Amygdala (tissue), 56 donors: ENCODE results near the gene ABCB6.

Experiments used
- DNase-seq, 56 donors: peaks; one replicate each; lab custom pipeline; 2025; lab: John Stamatoyannopoulos, UW

Gene ABCB6

GRCh38 chr2:219174146-219174545, 44.6 kb downstream of the ABCB6 start:
- DNase-seq: no peak

DNA sequence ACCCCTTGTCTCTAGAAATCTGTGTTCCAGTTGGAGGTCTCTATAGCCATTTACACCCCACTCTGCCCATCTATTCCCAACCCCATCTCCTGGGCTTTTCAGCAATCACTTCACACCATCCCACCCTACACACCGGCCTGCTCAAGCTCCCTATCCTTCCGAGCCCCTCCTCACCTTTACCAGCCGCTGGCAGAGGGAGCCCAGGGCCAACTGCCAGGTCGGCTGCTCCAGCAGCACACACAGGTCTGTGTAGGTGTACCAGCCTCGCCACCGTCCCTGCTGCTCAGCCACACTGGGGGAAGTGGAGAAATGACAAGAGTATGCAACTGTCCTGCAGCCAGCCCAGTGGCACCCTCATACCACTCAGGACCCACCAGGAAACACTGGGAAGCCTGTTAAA, 45.6 kb downstream of the ABCB6 start:
- no peak for DNase-seq

GRCh38 chr2:219172231-219173154, 46.3 kb downstream of the ABCB6 start:
- no peak for DNase-seq

DNA sequence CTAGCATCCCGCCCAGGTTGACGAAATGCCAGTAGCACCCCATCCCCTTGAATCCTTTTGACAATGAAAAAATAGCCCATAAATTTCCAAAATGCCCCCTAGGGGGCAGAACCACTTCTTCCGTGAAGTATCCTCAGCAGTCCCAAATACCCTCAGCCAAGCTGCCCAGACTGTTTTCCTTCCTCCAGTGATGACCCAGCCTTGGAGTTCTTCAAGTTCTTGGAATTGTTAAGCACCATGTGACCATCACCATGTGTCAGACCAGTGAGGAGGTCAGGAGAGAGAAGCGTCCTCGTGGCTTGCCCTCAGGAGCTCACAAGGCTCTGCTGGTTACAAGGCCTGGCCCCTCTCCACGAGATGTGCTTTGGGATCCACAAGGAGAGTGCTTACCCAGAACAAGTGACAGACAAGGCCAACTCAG, 47.5 kb downstream of the ABCB6 start:
- DNase-seq: peak in 10 of 56 donors; percentile 9 to 55 (median 20)

GRCh38 chr2:219169930-219170654, 48.7 kb downstream of the ABCB6 start, which contains the start of gene SLC23A3:
TSS of gene SLC23A3 (minus strand) at chr2:219170029. CDS start at chr2:219169984, 45 bp downstream.
- no peak for DNase-seq

GRCh38 chr2:219168932-219169331, 49.8 kb downstream of the ABCB6 start:
- DNase-seq: no peak

GRCh38 chr2:219168526-219168925, 50.2 kb downstream of the ABCB6 start:
- peak in 6 of 56 donors; percentile 7 to 34 (median 17) for DNase-seq

DNA sequence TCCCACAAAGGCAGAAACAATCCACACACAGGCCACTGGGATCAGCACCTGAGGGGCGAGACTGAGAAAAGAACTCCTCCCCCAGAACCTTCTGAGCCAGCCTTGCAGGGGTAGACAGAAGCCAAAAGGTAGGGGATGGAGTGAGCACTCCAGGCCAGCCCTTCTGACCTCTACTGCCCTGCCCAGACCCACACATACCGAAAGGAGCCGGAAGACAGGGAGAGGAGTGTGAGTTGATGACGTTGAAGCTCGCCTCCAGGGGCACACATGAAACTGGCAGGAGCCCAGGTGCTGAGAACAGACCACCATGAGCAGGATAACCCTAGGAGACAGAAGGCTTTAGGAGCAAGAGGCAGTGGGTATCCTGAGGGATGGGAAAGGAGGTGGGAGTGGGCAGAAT, 50.8 kb downstream of the ABCB6 start:
- no peak for DNase-seq

GRCh38 chr2:219165058-219165911, 53.5 kb downstream of the ABCB6 start:
- DNase-seq: no peak

DNA sequence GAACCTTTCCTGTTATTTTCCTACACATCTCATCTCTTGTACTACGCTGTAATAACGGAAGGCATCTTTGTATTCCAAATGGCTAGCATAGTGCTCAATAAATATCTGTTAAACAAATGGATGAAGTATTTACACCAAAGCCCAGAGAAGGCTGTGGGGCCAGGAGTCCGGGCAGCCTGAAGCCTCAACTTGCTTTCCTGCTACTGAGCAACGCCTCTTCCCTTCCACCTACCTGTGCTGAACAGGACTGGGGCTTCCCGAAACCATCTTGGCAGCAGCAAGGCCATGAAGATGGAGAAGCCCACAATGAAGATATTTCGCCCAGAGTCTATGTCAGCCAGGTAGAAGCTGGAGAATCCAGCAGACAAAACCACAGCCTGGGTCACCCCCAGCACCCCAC, 55.6 kb downstream of the ABCB6 start:
- no peak for DNase-seq

GRCh38 chr2:219161097-219161496, 57.7 kb downstream of the ABCB6 start:
- DNase-seq: no peak

DNA sequence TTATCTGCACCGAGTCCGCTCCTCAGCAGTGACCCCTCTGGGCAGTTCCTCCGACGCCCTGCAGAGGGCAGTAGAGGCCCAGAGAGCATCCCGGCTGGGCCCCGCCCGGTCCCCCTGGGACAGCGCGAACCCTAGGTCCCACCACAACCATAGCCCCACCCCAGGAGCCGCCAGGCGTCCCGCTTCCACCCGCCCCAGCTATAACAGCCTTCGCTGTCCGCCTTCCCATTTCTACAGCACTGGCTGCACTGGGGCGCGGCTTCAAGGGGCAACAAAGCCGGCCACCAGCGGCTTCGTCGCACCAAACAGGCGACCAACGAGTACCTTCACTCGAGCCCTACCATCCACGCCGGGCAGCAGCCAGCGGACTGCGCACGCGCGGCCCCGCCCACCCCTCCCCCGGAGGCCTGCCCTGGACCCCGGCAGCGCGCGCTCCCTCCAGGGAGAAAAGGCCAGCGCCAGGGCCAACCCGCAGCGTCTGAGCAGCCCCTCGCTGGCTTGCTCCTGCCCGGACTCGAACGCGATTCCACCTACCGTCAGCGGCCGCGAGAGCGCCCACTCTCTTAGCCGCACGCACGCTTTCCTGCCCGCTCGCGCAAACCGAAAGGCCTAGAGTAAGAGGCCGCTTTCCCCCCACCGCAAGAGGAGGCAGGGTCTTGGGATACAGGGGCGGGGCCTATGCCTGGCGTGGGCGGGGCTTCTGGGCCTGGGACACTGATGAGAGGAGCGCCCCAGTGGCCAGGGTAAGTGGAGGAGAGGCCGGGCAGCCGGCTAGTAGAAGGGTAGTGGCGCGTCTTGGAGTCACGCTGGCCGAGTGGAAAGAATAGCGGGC, 58.4 kb downstream of the ABCB6 start, which contains the start of gene NHEJ1:
TSS of gene NHEJ1 (minus strand) at position 630 of the 832 bp plus-strand sequence. CDS start 2,453 bp downstream, outside the sequence.
- DNase-seq: peak; percentile 70 to 99 (median 92)
